ENCODE results near the gene SERPINE3.

DNA sequence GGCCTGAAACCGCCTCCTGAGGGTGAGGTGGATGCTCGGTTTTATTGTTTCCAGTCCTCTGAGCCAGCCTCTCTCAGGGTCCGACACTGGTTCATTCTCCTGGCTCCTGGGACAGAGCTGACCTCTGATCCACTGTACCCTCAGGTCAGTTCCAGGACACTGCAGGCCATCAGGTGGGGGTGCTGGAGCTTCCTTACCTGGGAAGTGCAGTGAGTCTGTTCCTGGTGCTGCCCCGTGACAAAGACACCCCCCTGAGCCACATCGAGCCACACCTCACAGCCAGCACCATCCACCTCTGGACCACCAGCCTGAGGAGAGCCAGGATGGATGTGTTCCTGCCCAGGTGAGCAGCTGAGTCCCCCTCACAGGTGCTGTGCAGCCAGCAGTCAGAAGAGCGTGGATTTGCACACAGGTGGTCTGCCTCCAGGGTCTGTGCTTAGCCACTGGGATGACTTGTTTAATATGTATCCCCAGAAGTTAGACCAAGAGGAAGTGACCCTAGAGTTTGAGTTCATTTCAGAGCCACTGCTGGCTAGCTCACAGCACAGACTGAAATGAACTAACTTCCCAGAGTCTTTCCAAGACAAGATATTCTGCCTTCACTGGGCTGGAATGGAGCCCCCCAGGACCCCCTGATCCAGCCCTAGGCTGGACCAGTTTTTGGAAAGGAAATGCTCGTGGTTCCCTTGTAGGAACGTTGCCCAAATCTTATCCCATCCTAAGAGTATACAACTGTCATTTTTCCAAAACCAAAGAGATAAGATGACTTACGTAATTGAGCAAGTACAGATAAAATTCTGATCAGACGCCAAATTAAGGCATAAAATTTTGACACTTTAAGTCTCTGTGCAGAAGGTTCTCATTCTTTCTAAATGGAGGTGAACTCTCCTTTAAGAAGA lies 8.8 kb downstream of the SERPINE3 start:
- no peak for TF ChIP-seq POLR2A (IDR thresholded peaks at IDR 0.05)
- TF ChIP-seq, protein P1, sequence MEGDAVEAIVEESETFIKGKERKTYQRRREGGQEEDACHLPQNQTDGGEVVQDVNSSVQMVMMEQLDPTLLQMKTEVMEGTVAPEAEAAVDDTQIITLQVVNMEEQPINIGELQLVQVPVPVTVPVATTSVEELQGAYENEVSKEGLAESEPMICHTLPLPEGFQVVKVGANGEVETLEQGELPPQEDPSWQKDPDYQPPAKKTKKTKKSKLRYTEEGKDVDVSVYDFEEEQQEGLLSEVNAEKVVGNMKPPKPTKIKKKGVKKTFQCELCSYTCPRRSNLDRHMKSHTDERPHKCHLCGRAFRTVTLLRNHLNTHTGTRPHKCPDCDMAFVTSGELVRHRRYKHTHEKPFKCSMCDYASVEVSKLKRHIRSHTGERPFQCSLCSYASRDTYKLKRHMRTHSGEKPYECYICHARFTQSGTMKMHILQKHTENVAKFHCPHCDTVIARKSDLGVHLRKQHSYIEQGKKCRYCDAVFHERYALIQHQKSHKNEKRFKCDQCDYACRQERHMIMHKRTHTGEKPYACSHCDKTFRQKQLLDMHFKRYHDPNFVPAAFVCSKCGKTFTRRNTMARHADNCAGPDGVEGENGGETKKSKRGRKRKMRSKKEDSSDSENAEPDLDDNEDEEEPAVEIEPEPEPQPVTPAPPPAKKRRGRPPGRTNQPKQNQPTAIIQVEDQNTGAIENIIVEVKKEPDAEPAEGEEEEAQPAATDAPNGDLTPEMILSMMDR (IDR thresholded peaks at IDR 0.05): no peak

Measured in esophagus squamous epithelium (tissue), 4 donors.